ENCODE data around the gene LRMDA.

DNA sequence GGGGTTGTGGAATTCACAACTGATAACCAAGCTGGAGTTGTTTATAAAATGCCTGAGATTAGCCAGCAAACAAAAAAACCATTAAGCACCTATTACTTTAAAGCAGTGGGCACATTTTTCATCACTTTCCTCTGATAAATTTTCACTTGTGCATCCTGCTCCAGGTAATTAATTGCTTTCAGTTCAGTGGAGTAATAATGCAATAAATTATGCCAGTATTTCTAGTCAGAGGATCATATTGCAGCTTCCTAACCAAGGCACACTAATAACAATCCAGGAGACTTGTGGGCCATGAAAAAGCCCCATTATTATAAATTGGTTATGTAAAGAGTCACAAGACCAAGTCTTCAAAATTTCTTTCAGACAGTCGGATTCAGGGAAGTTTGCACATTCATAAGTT lies 193.2 kb downstream of the LRMDA start:
- no peak for TF ChIP-seq EZH2 (IDR thresholded peaks at IDR 0.05)
- TF ChIP-seq, protein P1, sequence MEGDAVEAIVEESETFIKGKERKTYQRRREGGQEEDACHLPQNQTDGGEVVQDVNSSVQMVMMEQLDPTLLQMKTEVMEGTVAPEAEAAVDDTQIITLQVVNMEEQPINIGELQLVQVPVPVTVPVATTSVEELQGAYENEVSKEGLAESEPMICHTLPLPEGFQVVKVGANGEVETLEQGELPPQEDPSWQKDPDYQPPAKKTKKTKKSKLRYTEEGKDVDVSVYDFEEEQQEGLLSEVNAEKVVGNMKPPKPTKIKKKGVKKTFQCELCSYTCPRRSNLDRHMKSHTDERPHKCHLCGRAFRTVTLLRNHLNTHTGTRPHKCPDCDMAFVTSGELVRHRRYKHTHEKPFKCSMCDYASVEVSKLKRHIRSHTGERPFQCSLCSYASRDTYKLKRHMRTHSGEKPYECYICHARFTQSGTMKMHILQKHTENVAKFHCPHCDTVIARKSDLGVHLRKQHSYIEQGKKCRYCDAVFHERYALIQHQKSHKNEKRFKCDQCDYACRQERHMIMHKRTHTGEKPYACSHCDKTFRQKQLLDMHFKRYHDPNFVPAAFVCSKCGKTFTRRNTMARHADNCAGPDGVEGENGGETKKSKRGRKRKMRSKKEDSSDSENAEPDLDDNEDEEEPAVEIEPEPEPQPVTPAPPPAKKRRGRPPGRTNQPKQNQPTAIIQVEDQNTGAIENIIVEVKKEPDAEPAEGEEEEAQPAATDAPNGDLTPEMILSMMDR (IDR thresholded peaks at IDR 0.05 in 2 of 3, conservative IDR thresholded peaks at IDR 0.05 in 1 of 3; ENCODE audit: borderline replicate concordance in 1 of 3, insufficient read depth in 1 of 3, low read depth in 2 of 3, low read length in 2 of 3): no peak

Data from HCT116 (cell line).